Ovary (tissue), 9 donors: ENCODE measurements around the gene MPIG6B. TPM values are rescaled to one million over a fixed set of nuclear protein-coding genes. Genes with fewer than 3 reads are reported as not detected.

Source experiments
- DNase-seq, 5 donors: peaks; one replicate each; pipeline ENCODE4 v3.0.0-alpha.2; 2019 to 2020
- H3K27ac ChIP-seq, 2 donors: fragments of 200-600 bp; one replicate each; pipeline versions ENCODE4 v1.5.1 to v1.8.0; 2019 to 2022
- H3K27me3 ChIP-seq: fragments of 200-600 bp; one replicate; pipeline ENCODE4 v1.8.0; 2022
- H3K36me3 ChIP-seq: fragments of 200-600 bp; sonication (generic); one replicate; pipeline ENCODE4 v1.5.1; 2019
- H3K4me1 ChIP-seq: one replicate; pipeline ENCODE4 v1.8.1; 2013; ENCODE audit warnings: mild to moderate bottlenecking, moderate library complexity; ENCODE audit not compliant: insufficient read depth
- H3K4me3 ChIP-seq: fragments of 200-600 bp; sonication (generic); one replicate; pipeline ENCODE4 v1.5.1; 2017
- H3K9me3 ChIP-seq, 2 donors: fragments of 200-600 bp in 1 of 2; sonication (generic) in 1 of 2; one replicate each; pipeline versions ENCODE4 v1.5.1 to v1.8.1; 2013 to 2019; ENCODE audit warnings: mild to moderate bottlenecking in 1 of 2, moderate library complexity in 1 of 2
- CTCF ChIP-seq, 3 donors: fragments of 450-650 bp in 2 of 3; fragments of 200-600 bp in 1 of 3; IDR thresholded peaks; one replicate each; pipeline versions ENCODE4 v1.5.1 to v1.8.0; 2016 to 2022; ENCODE audit warnings: antibody characterized with exemption in 3 of 3, mild to moderate bottlenecking in 1 of 3
- EP300 ChIP-seq: sonication (generic); formaldehyde crosslinking; IDR thresholded peaks from one replicate; pipeline ENCODE4 v1.6.1; 2017; ENCODE audit warnings: antibody characterized with exemption
- POLR2A ChIP-seq: fragments of 450-650 bp; IDR thresholded peaks from one replicate; pipeline ENCODE4 v1.6.1; 2017; ENCODE audit warnings: antibody characterized with exemption, mild to moderate bottlenecking, moderate library complexity
- WGBS, 3 donors: extraction: QIAGEN DNeasy Blood & Tissue Kit in 1 of 3; methylation state at CpG; one replicate each; pipeline versions ENCODE4 v1.1.5 to v1.1.7; 2013 to 2017; 5-methylcytosine and 5-hydroxymethylcytosine counted together
- intact Hi-C, 4 donors: fragments of 100-400 bp; cut with DNase I; formaldehyde crosslinking; loops; one replicate each; pipeline versions ENCODE4 v1.11.0 to v1.15.1; 2022 to 2023
- polyA plus RNA-seq, 2 donors: library from polyadenylated mRNA; stranded (reverse); fragments of 200-250 nt in 1 of 2; fragments of 350-450 nt in 1 of 2; fragmentation: Illumina TruSeq in 1 of 2; extraction: RNeasy Lipid Tissue Mini Kit (QIAGEN cat#74804) in 1 of 2; gene quantifications; one replicate each; pipeline ENCODE4 v1.2.3, GENCODE V29; 2013 to 2014
- total RNA-seq, 7 donors: library from RNA; depleted of rRNA in 2 of 7; stranded (reverse); fragments of >200 nt in 2 of 7; fragmentation: NEBNext Ultra II Directional in 3 of 7; extraction: Animal tissue kit (Norgen Biotek cat#: 25700) in 3 of 7; gene quantifications; one replicate each; pipeline versions ENCODE4 v1.1.0 to v1.2.4, GENCODE V29; 2016 to 2023
- donor health status: DM: no; HTN: no; CAD: no; lungs with moderate emphysema.
- donor health status: DM: no; HTN: no; CAD: no.
- donor health status: Bipolar disorder and iron deficiency.
- donor health status: DM: yes; HTN: yes; CAD: no.
- donor health status: DM: no; HTN: no; CAD: no.
- donor health status: DM: yes; HTN: yes; CAD: no.

Gene MPIG6B
- total and polyA plus RNA-seq, 9 donors: 0.06 to 0.94 (median 0.60) TPM; not detected in 4

GRCh38 chr6:31767096-31767645 lies 44.0 kb downstream of the MPIG6B start:
- WGBS, 3 donors: 75 to 84% (median 82%) methylated on average over 6 of the region's 6 CpGs
- intact Hi-C loops: no loop called here
- TF ChIP-seq EP300: no peak
- no peak for TF ChIP-seq CTCF (IDR thresholded peaks at IDR 0.05)
- no peak for TF ChIP-seq POLR2A

DNA sequence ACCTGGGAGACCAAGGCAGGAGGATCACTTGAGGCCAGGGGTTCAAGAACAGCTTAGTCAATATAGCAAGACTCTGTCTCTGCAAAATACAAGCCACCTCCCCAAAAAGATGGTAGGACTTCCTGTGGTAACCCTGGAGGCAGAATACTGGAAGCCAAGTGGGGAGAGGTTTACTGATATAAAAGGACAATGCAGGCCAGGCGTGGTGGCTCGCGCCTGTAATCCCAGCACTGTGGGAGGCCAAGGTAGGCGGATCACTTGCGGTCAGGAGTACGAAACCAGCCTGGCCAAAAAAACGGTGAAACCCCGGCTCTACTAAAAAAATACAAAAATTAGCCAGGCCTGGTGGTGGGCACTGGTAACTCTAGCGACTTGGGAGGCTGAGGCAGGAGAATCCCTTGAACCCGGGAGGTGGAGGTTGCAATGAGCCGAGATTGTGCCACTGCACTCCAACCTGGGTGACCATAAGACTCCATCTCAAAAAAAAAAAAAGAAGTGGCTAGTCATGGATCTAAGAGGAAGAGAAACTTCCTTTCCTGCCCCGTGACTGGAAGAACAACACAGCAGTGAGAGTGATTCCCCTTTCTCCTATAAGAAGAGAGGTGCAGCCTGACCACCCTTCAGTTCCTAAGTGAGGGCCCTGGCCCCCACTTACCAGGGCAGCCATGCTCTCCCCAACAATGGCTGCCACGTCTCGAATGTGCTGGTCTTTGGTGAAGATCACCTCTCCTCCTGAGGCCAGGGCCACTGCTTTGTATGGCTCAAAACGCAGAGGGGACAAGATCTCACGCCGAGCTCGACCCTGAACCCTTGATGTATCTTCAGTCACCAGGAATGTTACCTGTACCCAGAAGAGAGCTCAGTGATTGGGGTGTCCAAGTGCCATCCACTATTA lies 45.4 kb downstream of the MPIG6B start:
- Histone ChIP-seq H3K27me3 (no peaks in the 10 kb centered on the region), H3K36me3 (no peaks in the 10 kb centered on the region), H3K4me1 (peaks cover 3% of the 10 kb centered on the region), H3K4me3 (no peak overlapping the region), H3K27ac (no peak overlapping the region), H3K9me3 (no peaks in the 10 kb centered on the region)
- no peak for DNase-seq
- intact Hi-C loops: no loop called here
- TF ChIP-seq POLR2A: no peak
- TF ChIP-seq EP300: no peak
- TF ChIP-seq CTCF (IDR thresholded peaks at IDR 0.05): no peak
- 92 to 93% (median 93%) methylated on average over 18 of the region's 18 CpGs for WGBS, 3 donors

More at GRCh38 chr6:31767096-31767645, 44.0 kb downstream of the MPIG6B start:
- Histone ChIP-seq H3K27ac (no peak overlapping the region), H3K36me3 (no peaks in the 10 kb centered on the region), H3K9me3 (no peaks in the 10 kb centered on the region), H3K4me1 (peaks cover 3% of the 10 kb centered on the region), H3K27me3 (no peaks in the 10 kb centered on the region), H3K4me3 (no peak overlapping the region)
- no peak for DNase-seq

DNA sequence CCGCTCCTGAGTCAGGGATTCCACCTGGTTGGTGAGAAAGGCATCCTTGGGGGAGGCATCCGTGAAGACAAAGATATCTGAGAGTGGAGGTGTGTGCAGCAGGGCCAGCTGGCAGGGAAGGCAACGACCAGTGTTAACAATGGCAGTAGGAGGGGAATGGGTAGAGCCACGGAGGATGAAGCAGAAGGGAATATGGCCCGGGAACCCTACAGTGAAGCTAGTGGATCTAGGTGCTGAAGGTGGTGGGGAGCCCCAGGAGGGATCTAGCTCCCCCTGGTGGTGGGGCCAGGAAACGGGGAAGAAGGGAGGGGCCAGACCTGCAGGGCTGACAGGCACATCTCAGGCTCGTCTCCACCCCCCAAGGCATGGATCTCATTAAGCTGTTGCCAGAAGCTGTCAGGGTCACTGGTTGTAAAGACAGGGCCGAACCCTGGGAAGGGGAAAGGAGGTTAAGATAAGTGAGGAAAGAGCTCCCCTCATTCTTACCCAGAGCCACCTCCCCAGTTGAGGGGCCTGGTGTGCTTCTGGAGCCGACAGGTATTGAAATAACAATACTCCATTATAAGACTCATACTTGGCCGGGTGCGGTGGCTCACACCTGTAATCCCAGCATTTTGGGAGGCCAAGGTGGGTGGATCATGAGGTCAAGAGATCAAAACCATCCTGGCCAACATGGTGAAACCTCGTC lies 46.7 kb downstream of the MPIG6B start:
- no peaks in the 10 kb centered on the region for H3K27me3 ChIP-seq
- intact Hi-C loops: loop anchor here in 1 of 4 donors (2.0 kb wide), 1 partner anchor 47 kb away; the partner anchor contains the start of gene MPIG6B
- 58 to 67% (median 59%) methylated on average over 12 of the region's 12 CpGs for WGBS, 3 donors
- H3K9me3 ChIP-seq: no peaks in the 10 kb centered on the region
- H3K4me1 ChIP-seq: peaks cover 3% of the 10 kb centered on the region
- no peak for DNase-seq
- H3K36me3 ChIP-seq: no peaks in the 10 kb centered on the region
- TF ChIP-seq EP300: no peak
- TF ChIP-seq CTCF (IDR thresholded peaks at IDR 0.05): no peak
- TF ChIP-seq POLR2A: no peak
- no peak overlapping the region for H3K27ac ChIP-seq
- no peak overlapping the region for H3K4me3 ChIP-seq

GRCh38 chr6:31770860-31771259 lies 47.7 kb downstream of the MPIG6B start:
- no peaks in the 10 kb centered on the region for H3K27me3 ChIP-seq
- no peaks in the 10 kb centered on the region for H3K9me3 ChIP-seq
- TF ChIP-seq CTCF (IDR thresholded peaks at IDR 0.05): no peak
- TF ChIP-seq EP300: no peak
- no peak for TF ChIP-seq POLR2A
- no peak for DNase-seq
- H3K36me3 ChIP-seq: no peaks in the 10 kb centered on the region
- H3K4me3 ChIP-seq: no peak overlapping the region
- H3K4me1 ChIP-seq: peaks cover 3% of the 10 kb centered on the region
- H3K27ac ChIP-seq: no peak overlapping the region
- intact Hi-C loops: loop anchor here in 1 of 4 donors (2.0 kb wide), 1 partner anchor 48 kb away; the partner anchor contains the start of gene MPIG6B
- 80 to 86% (median 82%) methylated on average over 2 of the region's 2 CpGs for WGBS, 3 donors
